ENCODE data around the gene ALOX15. TPM values are rescaled to one million over a fixed set of nuclear protein-coding genes. Genes with fewer than 3 reads are reported as not detected.

Gene ALOX15
- total and polyA plus RNA-seq, 10 of the 15 experiments (the other 5 are each of a cell fraction or from before 2014, with no cell fraction given), result 0.05 to 1.0 (median 0.24) TPM

- 45% methylated on average over 13 of the region's 13 CpGs for WGBS (ENCODE audit: insufficient coverage, insufficient replicate concordance, low lambda C conversion rate, missing lambda C conversion rate)
These were observed 40.9 kb downstream of the ALOX15 start for GRCh38 chr17:4600563-4600962.

GRCh38 chr17:4599505-4600281 lies 41.8 kb downstream of the ALOX15 start:
- H3K4me1 ChIP-seq (ENCODE audit: control insufficient read depth, insufficient read depth, low read length), result no peaks in the 10 kb centered on the region
- H3K27ac ChIP-seq (ENCODE audit: control insufficient read depth, insufficient read depth), result no peak overlapping the region
- no TSS peak for BruUV-seq (replicated peaks)
- no peak overlapping the region for H3K9ac ChIP-seq (ENCODE audit: control insufficient read depth, insufficient read depth, low read length)
- ChIA-PET SMC1A (ENCODE audit: uncharacterized antibody, unreplicated experiment) (no interaction called here), CTCF (interaction anchor here (0.7 to 3.2 kb wide), 4 partner anchors 27 to 69 kb away, joined by 3 to 10 read pairs (median 3); no protein-coding TSS in a partner anchor), POLR2A (no interaction called here), RAD21 (ENCODE audit: unreplicated experiment) (no interaction called here)
- 37% methylated on average over 25 of the region's 25 CpGs for WGBS (ENCODE audit: insufficient coverage, insufficient replicate concordance, low lambda C conversion rate, missing lambda C conversion rate)
- in situ Hi-C loops (cut with MboI), result no loop called here
- no peak overlapping the region for H3K4me3 ChIP-seq
- no peak overlapping the region for H3K4me2 ChIP-seq (ENCODE audit: control insufficient read depth, insufficient read depth)
- H3K27me3 ChIP-seq (replicated peaks in 1 of 2; ENCODE audit: control insufficient read depth in 2 of 2, insufficient read depth in 2 of 2, low read length in 1 of 2), result no peaks in the 10 kb centered on the region; a peak in 3 of 4 replicates
- H2AFZ ChIP-seq (ENCODE audit: control insufficient read depth, low read depth, low read length), result no peak overlapping the region
- DNase-seq (ENCODE audit: low read depth, low spot score) (no peak), ATAC-seq (no peak), FAIRE-seq (no peak)
- intact Hi-C loops (cut with micrococcal nuclease; ENCODE audit: unreplicated experiment), result no loop called here
- no peaks in the 10 kb centered on the region for H3K36me3 ChIP-seq (ENCODE audit: control insufficient read depth in 2 of 2, insufficient read depth in 2 of 2, low read length in 1 of 2)
- no peaks in the 10 kb centered on the region for H3K9me3 ChIP-seq (replicated peaks; ENCODE audit: control insufficient read depth, insufficient read depth, low read length)
- H3K79me2 ChIP-seq (ENCODE audit: control insufficient read depth, insufficient read depth, low read length), result no peaks in the 10 kb centered on the region
- H4K20me1 ChIP-seq (ENCODE audit: control insufficient read depth, insufficient read depth), result no peaks in the 10 kb centered on the region
- TF ChIP-seq SREBF2 (IDR thresholded peaks at IDR 0.05; ENCODE audit: low read length) (no peak), PAX5 (IDR thresholded peaks at IDR 0.05; ENCODE audit: borderline replicate concordance, low read depth, low read length) (no peak), E4F1 (IDR thresholded peaks at IDR 0.05; ENCODE audit: borderline replicate concordance, partially characterized antibody) (no peak), RAD51 (IDR thresholded peaks at IDR 0.05) (no peak), ZNF217 (IDR thresholded peaks at IDR 0.05) (no peak)
- TF ChIP-seq, protein P1, sequence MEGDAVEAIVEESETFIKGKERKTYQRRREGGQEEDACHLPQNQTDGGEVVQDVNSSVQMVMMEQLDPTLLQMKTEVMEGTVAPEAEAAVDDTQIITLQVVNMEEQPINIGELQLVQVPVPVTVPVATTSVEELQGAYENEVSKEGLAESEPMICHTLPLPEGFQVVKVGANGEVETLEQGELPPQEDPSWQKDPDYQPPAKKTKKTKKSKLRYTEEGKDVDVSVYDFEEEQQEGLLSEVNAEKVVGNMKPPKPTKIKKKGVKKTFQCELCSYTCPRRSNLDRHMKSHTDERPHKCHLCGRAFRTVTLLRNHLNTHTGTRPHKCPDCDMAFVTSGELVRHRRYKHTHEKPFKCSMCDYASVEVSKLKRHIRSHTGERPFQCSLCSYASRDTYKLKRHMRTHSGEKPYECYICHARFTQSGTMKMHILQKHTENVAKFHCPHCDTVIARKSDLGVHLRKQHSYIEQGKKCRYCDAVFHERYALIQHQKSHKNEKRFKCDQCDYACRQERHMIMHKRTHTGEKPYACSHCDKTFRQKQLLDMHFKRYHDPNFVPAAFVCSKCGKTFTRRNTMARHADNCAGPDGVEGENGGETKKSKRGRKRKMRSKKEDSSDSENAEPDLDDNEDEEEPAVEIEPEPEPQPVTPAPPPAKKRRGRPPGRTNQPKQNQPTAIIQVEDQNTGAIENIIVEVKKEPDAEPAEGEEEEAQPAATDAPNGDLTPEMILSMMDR (IDR thresholded peaks at IDR 0.05 in 2 of 3, conservative IDR thresholded peaks at IDR 0.05 in 1 of 3; ENCODE audit: control insufficient read depth in 2 of 3, extremely low read depth in 1 of 3, insufficient read depth in 1 of 3, low read depth in 3 of 3, low read length in 3 of 3), result no peak
- TF ChIP-seq, protein P2, sequence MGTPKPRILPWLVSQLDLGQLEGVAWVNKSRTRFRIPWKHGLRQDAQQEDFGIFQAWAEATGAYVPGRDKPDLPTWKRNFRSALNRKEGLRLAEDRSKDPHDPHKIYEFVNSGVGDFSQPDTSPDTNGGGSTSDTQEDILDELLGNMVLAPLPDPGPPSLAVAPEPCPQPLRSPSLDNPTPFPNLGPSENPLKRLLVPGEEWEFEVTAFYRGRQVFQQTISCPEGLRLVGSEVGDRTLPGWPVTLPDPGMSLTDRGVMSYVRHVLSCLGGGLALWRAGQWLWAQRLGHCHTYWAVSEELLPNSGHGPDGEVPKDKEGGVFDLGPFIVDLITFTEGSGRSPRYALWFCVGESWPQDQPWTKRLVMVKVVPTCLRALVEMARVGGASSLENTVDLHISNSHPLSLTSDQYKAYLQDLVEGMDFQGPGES (IDR thresholded peaks at IDR 0.05), result no peak

More at GRCh38 chr17:4600563-4600962, 40.9 kb downstream of the ALOX15 start:
- TF ChIP-seq, protein P3, sequence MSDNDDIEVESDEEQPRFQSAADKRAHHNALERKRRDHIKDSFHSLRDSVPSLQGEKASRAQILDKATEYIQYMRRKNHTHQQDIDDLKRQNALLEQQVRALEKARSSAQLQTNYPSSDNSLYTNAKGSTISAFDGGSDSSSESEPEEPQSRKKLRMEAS (IDR thresholded peaks at IDR 0.05; ENCODE audit: low read depth, low read length), result no peak
- TF ChIP-seq GATAD2B (conservative IDR thresholded peaks at IDR 0.05; ENCODE audit: low read depth) (no peak), MXI1 (IDR thresholded peaks at IDR 0.05; ENCODE audit: low read depth, low read length) (no peak)
- Histone ChIP-seq H3K4me1 (ENCODE audit: control insufficient read depth, insufficient read depth, low read length) (no peaks in the 10 kb centered on the region), H4K20me1 (ENCODE audit: control insufficient read depth, insufficient read depth) (no peaks in the 10 kb centered on the region), H3K4me3 (no peak overlapping the region), H3K4me2 (ENCODE audit: control insufficient read depth, insufficient read depth) (no peak overlapping the region), H3K27ac (ENCODE audit: control insufficient read depth, insufficient read depth) (no peak overlapping the region), H3K79me2 (ENCODE audit: control insufficient read depth, insufficient read depth, low read length) (no peaks in the 10 kb centered on the region), H2AFZ (ENCODE audit: control insufficient read depth, low read depth, low read length) (no peak overlapping the region), H3K36me3 (ENCODE audit: control insufficient read depth in 2 of 2, insufficient read depth in 2 of 2, low read length in 1 of 2) (no peaks in the 10 kb centered on the region), H3K9me3 (replicated peaks; ENCODE audit: control insufficient read depth, insufficient read depth, low read length) (no peaks in the 10 kb centered on the region), H3K9ac (ENCODE audit: control insufficient read depth, insufficient read depth, low read length) (no peak overlapping the region), H3K27me3 (replicated peaks in 1 of 2; ENCODE audit: control insufficient read depth in 2 of 2, insufficient read depth in 2 of 2, low read length in 1 of 2) (no peaks in the 10 kb centered on the region; a peak in 3 of 4 replicates)
- FAIRE-seq (no peak), ATAC-seq (no peak), DNase-seq (ENCODE audit: low read depth, low spot score) (no peak)
- intact Hi-C loops (cut with micrococcal nuclease; ENCODE audit: unreplicated experiment), result no loop called here
- ChIA-PET CTCF (interaction anchor here (0.7 to 1.5 kb wide), 3 partner anchors 26 to 68 kb away, joined by 3 read pairs; no protein-coding TSS in a partner anchor), RAD21 (ENCODE audit: unreplicated experiment) (no interaction called here), POLR2A (no interaction called here), SMC1A (ENCODE audit: uncharacterized antibody, unreplicated experiment) (no interaction called here)
- no TSS peak for BruUV-seq (replicated peaks)
- in situ Hi-C loops (cut with MboI), result no loop called here
